Putamen (tissue), 1 donor: ENCODE measurements around the gene FPR1.
"Not testable (repeated sequence)": the region's sequence is repeated elsewhere in the genome, so short reads cannot be mapped to it uniquely, and the experiment has no call there.

ENCODE experiments used
- DNase-seq: peaks from one replicate; pipeline ENCODE4 v3.0.0-alpha.2; 2016; ENCODE audit warnings: low spot score

Gene FPR1

GRCh38 chr19:51779703-51780102, 28.0 kb upstream of the FPR1 start:
- no peak for DNase-seq

DNA sequence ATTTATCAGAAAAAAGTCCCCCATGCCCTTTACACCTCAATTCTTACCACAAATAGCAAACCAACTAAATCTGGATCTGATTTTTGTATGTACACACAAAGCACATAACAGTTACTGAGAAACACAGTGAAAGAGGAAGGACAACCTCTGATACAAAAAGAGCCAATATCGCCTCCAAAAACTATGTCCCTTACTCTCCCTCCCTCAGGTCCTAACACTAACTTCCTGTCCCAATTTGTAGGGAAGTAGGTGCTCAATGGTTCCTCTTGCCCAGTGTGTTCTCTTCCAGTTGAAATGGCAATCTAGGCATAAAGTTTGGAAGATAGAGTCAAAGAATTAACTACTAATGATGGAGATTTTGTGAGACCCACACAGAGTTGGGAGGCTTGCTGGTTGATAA, 27.5 kb upstream of the FPR1 start:
- no peak for DNase-seq

DNA sequence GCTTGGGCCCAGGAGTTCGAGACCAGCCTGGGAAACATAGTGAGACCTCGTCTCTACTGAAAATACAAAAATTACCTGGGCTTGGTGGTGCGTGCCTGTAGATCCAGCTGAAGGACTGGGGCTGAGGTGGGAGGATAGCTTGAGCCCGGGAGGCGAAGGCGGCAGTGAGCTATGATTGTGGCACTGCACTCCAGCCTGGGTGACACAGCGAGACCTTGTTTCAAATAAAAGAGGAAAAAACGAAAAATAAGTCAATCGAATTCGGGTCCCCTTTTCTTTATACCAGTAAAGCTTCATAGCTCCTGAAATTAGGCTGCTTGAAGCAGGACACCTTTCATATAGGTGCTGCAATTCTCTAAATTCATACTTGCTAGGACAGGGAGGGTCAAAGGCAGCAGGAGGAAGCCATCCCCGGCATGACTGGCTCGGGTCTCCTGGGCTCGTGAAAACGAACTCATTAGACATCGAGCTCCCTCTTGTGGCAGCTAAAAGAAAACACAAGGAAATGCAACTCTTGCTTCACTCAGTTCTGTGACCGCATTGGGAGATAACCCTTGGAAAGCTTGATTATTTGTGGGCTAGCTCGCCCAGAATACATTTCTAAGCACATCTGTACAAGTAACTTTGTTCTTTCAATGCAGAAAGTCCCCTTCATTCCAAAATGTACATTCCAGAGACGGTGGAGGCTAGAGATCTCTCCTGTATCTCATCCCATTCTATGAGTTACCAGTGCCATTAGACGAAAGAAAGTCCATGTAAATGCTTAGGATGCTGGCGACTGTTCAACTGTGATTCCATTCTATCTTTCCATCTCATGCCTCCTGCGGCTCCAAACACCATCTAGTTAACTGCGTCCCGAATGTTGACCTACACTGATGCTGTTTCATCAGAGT, 26.1 kb upstream of the FPR1 start:
- DNase-seq, result peak; percentile 81

- DNase-seq, result not testable (repeated sequence)
Measured at GRCh38 chr19:51776561-51776960, 24.9 kb upstream of the FPR1 start.

- DNase-seq, result no peak
Measured at GRCh38 chr19:51772977-51773376, 21.3 kb upstream of the FPR1 start.

DNA sequence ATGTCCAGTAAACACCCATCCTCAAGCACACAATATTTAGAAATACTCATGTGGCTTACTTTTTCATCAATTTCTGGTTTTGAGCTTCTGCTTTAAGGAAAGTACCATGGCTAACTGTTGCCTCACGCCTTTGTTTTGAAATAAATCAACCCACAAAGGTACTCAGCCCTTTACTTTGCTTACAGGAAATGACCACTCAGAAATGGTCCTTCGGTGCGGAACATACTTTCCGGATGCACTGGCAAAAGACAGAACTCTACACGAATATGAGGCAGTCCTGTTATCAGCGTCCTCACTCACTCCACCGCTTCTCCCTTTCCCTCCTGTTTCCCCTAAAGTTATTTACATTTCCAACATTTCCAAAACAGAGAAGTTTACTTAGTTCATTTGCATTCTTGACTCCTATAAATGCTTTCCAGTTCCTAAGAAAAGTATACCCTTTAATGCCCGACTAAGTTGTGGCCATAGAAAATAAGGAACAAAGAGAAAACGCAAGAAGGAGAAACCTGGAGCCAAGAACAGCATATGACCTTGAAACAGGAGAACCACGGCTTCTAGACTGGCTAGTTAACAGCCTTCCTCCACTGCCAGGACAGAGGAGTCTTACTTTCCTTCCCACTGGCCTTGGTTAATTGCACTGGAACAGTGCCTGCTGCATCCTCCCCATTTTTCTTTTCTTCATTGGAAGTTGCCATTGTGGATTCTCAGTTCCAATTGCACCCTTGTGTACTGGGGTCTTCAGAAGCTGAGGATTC, 19.9 kb upstream of the FPR1 start:
- DNase-seq, result no peak

DNA sequence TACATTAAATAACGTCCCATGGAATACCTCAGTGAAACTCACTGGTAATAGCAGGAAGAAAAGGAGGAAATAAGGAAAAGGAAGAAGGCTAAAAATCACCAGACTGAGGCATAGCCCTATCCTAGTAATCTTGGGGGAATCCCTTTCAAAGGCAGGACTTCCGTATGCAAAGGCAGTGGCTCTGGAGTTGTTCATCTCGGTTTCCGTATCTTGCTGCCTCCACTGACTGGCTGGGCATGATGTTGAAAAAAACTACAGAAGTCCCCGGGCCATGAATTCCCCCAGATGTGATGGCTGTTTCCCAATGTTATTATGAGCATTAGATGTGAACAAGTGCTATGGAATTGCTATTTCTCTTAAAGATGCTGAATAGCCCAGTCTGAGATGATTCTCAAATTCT, 14.8 kb upstream of the FPR1 start:
- no peak for DNase-seq

- DNase-seq, result no peak
Measured at GRCh38 chr19:51765086-51765485, 13.4 kb upstream of the FPR1 start.

DNA sequence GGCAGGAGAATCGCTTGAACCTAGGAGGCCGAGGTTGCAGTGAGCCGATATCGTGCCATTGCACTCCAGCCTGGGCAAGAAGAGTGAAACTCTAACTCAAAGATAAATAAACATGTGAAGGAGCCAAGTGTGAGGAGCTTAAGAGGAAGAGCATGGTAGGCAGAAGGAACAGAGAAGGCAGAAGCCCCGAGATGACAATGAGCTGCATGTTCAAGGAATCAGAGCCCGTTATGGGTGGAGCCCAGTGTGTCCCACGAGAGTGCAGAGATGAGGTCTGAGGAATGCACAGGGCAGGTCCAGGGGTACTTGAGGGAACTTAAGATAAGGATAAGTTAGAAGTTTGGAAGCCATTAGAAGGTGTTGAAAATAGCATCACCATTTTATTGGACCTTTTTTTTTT, 10.0 kb upstream of the FPR1 start:
- no peak for DNase-seq

- DNase-seq, result no peak
Measured at GRCh38 chr19:51760697-51761356, 9.1 kb upstream of the FPR1 start, which contains the start of gene FPR2. Gene FPR2 (plus strand): TSS chr19:51761180. CDS start chr19:51768659, 7,479 bp downstream.

GRCh38 chr19:51755571-51755970, 3.9 kb upstream of the FPR1 start:
- DNase-seq, result no peak

DNA sequence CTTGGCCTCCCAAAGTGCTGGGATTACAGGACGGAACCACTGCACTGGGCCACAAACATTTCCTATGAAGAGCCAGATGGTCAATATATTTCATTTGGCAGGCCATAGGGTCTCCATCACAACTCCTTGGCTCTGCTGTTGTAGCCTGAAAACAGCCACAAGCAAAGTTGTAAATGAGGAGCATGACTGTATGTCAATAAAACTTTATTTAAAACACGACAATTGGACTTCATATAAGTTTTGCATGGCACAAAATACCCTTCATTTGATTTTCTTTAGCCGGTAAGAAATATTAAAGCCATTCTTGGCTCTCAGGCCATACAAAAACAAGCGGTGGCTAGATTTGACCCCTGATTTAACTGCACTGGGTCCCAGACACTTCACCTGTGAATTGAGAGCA, 3.1 kb upstream of the FPR1 start:
- DNase-seq, result no peak

DNA sequence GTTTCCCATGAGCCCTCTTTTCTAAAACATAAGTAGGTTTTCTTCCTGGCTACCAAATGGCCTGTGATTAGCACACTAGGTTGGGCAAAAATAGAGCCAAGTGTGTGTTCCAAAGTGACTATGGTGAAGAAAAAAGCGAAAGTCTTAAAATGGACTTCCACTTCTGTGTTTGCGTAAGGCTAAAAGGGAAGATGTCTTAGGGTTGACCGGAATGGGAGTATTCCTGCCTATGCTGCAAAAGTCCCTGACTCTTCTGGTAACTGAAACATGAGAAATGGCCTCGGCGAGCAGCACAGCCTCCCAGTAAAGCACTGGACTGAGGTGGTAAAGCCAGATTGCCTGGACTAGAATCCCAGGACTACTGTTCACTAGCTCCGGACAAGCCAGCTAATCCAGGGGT, 2.4 kb upstream of the FPR1 start:
- DNase-seq, result peak; percentile 21

GRCh38 chr19:51750400-51751094, 1.1 kb downstream of the FPR1 start:
- no peak for DNase-seq

- no peak for DNase-seq
Measured at GRCh38 chr19:51749979-51750378, 1.7 kb downstream of the FPR1 start.

GRCh38 chr19:51746731-51747130, 4.9 kb downstream of the FPR1 start:
- no peak for DNase-seq

GRCh38 chr19:51743405-51743804, 8.3 kb downstream of the FPR1 start:
- no peak for DNase-seq

DNA sequence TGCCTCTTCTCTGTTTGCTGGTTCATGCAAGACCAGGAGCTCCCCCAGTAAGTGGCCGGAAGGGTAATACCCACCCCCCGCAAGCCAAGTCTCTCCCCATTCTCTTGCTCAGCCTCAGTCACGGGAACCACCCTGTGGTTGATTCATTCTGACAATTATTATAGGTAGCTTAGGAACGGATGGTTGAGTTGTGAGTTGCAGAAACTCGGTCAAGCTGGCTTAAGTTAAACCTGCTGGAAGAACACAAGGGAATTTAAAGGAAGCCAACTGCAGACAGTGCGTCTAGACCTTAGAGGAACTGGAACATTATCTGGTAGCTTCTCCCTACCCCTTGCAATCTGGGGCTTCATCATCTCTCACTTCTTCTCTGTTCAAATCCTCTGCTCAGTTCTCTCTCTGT, 8.9 kb downstream of the FPR1 start:
- DNase-seq, result no peak

DNA sequence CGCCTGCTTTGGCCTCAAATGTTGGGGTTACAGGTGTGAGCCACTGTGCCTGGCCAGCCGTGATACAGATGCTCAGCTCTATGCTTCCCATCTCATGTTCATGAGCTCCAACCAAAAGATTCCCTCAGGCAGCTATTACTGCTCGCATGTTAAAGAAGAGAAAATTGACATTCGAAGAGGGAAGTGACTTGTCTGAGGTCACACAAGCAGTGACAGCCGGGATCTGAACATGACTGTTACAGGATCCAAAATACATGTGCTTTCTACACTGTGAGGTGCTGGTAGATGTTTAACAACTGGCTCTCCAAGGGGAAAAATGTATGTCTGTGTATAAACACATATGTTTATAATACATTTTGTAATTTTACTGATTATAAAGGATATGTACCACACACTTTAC, 11.3 kb downstream of the FPR1 start:
- DNase-seq, result no peak

DNA sequence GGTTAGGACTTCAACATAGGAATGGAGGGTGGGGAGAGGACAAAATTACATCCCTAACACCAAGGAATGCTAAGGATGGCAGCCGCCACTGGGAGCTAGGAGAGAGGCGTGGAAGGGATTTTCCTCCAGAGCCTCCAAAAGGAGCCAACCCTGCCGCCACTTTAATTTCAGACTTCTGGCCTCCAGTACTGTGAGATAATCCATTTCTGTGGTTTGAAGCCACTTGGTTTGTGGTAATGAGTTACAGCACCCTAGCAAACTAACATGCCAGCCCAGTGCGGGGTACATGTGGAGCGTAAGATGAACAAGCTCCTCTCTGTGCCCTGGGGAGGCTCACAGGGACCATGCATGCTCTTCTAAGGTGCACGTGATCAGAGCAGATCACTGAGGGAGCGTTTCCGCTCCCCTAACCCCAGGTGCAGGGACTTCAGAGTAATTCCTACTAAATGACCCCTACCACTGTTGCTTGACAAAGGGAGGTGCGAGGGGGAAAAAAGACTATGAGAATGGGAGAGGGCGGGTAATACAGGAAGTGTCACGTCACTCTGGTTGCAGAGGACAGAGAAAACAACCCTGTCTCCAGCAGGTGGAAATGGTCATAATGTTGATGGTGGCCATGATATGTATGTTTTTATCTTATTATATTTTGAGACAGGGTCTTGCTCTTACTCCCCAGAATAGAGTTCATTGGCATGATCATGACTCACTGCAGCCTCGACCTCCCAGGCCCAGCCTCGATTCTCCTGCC, 12.0 kb downstream of the FPR1 start:
- no peak for DNase-seq

GRCh38 chr19:51738523-51738922, 13.2 kb downstream of the FPR1 start:
- not testable (repeated sequence) for DNase-seq
